Loucy (cell line): ENCODE results near the gene DEFB116.

ENCODE experiments used
- H2AFZ ChIP-seq: fragments of 200-600 bp; sonication (generic); 2 replicates; pipeline ENCODE4 v1.6.0; 2016; ENCODE audit warnings: antibody characterized with exemption, mild to moderate bottlenecking, low read length, moderate library complexity
- H3F3A ChIP-seq: fragments of 200-600 bp; 2 replicates; pipeline ENCODE4 v1.6.0; 2016; ENCODE audit warnings: antibody characterized with exemption, low read depth, mild to moderate bottlenecking
- H3K27me3 ChIP-seq: fragments of 200-600 bp; sonication (generic); 2 replicates; pipeline ENCODE4 v1.6.1; 2014; ENCODE audit warnings: low read length, mild to moderate bottlenecking; ENCODE audit not compliant: insufficient read depth, poor library complexity, severe bottlenecking
- H3K36me3 ChIP-seq: fragments of 200-600 bp; sonication (generic); 2 replicates; pipeline ENCODE4 v1.6.1; 2016; ENCODE audit warnings: low read length; ENCODE audit not compliant: insufficient read depth
- H3K4me1 ChIP-seq: fragments of 200-600 bp; sonication (generic); 2 replicates; pipeline ENCODE4 v1.5.1; 2014; ENCODE audit warnings: low read length, mild to moderate bottlenecking; ENCODE audit not compliant: insufficient read depth, poor library complexity, severe bottlenecking
- H3K4me2 ChIP-seq: fragments of 200-600 bp; sonication (generic); 2 replicates; pipeline ENCODE4 v1.6.0; 2014; ENCODE audit warnings: antibody characterized with exemption, low read length, low read depth, mild to moderate bottlenecking; ENCODE audit not compliant: poor library complexity, severe bottlenecking
- H3K4me3 ChIP-seq: fragments of 200-600 bp; sonication (generic); 2 replicates; pipeline ENCODE4 v1.5.1; 2014; ENCODE audit warnings: low read length, mild to moderate bottlenecking, mixed read lengths; ENCODE audit not compliant: poor library complexity, severe bottlenecking
- H3K79me2 ChIP-seq: fragments of 200-600 bp; sonication (generic); 2 replicates; pipeline ENCODE4 v1.6.1; 2014; ENCODE audit warnings: low read length; ENCODE audit not compliant: insufficient read depth
- H3K9ac ChIP-seq: fragments of 200-600 bp; sonication (generic); 2 replicates; pipeline ENCODE4 v1.6.0; 2014; ENCODE audit warnings: mild to moderate bottlenecking, low read depth, low read length, moderate library complexity; ENCODE audit not compliant: poor library complexity, severe bottlenecking
- H3K9me2 ChIP-seq: fragments of 200-600 bp; sonication (generic); replicated peaks from 2 replicates; pipeline ENCODE4 v1.6.1; 2016; ENCODE audit warnings: low read depth, low read length, mixed read lengths
- H3K9me3 ChIP-seq: fragments of 200-600 bp; sonication (generic); 2 replicates; pipeline ENCODE4 v1.6.1; 2014; ENCODE audit warnings: mild to moderate bottlenecking, antibody characterized with exemption, low read length, low read depth; ENCODE audit not compliant: insufficient read depth
- H4K20me1 ChIP-seq: fragments of 200-600 bp; sonication (generic); 2 replicates; pipeline ENCODE4 v1.6.0; 2014; ENCODE audit warnings: antibody characterized with exemption, low read length, mild to moderate bottlenecking; ENCODE audit not compliant: insufficient read depth, poor library complexity, severe bottlenecking
- EZH2phosphoT487 ChIP-seq: fragments of 200-600 bp; IDR thresholded peaks from 2 replicates; pipeline ENCODE4 v1.6.1; 2018; ENCODE audit warnings: antibody characterized with exemption, mild to moderate bottlenecking, moderate library complexity, borderline replicate concordance
- TF ChIP-seq, protein P1 (sequence below): fragments of 200-600 bp; sonication (generic); conservative IDR thresholded peaks from 2 replicates; pipeline ENCODE4 v1.5.1; 2014; ENCODE audit warnings: mild to moderate bottlenecking, antibody characterized with exemption, low read length

Gene DEFB116, protein sequence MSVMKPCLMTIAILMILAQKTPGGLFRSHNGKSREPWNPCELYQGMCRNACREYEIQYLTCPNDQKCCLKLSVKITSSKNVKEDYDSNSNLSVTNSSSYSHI

DNA sequence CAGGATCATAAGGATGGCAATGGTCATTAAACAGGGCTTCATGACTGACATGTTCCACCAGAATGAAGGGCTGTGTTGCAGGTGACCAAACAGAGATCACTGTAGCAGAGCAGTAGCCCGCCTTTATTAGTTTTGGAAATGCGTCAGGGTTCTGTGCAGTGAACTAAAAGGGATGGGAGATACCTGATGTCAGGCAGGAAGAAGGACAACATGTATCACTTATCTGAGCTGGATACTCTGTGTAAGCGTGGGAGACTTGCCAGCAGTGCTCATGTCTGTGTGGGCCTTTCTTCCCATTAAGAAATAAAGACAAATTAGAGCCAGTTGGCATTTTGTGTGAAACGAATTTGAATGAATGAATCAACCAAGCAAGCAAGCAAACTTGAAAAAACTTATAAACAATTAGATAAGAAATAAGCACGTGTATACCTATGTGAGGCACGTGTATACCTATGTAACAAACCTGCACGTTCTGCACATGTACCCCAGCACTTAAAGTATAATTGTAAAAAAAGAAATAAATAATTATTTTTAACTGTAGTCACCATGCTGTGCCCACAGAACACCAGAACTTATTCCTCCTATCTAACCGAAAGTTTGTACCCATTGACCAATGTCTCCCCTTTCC, at the start of gene DEFB116:
TSS of gene DEFB116 (minus strand) at position 51 of the 628 bp plus-strand sequence. CDS start at position 51, 0 bp downstream.
- no peaks in the 10 kb centered on the region for H3K36me3 ChIP-seq
- H3F3A ChIP-seq: no peaks in the 10 kb centered on the region
- H3K79me2 ChIP-seq: no peaks in the 10 kb centered on the region
- TF ChIP-seq, protein P1, sequence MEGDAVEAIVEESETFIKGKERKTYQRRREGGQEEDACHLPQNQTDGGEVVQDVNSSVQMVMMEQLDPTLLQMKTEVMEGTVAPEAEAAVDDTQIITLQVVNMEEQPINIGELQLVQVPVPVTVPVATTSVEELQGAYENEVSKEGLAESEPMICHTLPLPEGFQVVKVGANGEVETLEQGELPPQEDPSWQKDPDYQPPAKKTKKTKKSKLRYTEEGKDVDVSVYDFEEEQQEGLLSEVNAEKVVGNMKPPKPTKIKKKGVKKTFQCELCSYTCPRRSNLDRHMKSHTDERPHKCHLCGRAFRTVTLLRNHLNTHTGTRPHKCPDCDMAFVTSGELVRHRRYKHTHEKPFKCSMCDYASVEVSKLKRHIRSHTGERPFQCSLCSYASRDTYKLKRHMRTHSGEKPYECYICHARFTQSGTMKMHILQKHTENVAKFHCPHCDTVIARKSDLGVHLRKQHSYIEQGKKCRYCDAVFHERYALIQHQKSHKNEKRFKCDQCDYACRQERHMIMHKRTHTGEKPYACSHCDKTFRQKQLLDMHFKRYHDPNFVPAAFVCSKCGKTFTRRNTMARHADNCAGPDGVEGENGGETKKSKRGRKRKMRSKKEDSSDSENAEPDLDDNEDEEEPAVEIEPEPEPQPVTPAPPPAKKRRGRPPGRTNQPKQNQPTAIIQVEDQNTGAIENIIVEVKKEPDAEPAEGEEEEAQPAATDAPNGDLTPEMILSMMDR: no peak
- TF ChIP-seq EZH2phosphoT487: no peak
- H3K9me3 ChIP-seq: no peaks in the 10 kb centered on the region
- no peak within 1 kb of the TSS for H3K9ac ChIP-seq
- no peaks in the 10 kb centered on the region for H3K27me3 ChIP-seq
- no peak within 1 kb of the TSS for H2AFZ ChIP-seq
- no peak within 1 kb of the TSS for H3K4me2 ChIP-seq
- H3K4me3 ChIP-seq: no peak within 1 kb of the TSS
- H3K4me1 ChIP-seq: no peaks in the 10 kb centered on the region
- H4K20me1 ChIP-seq: no peaks in the 10 kb centered on the region
- no peaks in the 10 kb centered on the region for H3K9me2 ChIP-seq

DNA sequence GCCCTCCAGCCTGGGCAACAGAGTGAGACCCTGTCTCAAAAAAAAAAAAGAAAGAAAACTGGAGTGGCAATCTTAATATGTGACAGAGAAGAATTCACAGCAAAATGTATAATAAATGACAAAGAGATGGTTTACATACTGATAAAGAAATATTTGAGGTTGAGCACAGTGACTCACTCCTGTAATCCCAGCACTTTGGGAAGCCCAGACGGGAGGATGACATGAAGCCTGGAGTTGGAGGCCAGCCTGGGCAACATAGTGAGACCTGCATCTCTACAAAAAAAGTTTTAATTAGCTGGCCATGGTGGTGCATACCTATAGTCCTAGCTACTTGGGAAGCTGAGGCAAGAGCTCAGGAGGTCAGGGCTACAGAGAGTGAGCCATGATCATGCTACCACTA, 47.6 kb upstream of the DEFB116 start:
- Histone ChIP-seq H3K9me3 (no peaks in the 10 kb centered on the region), H3K9ac (no peak overlapping the region), H3K79me2 (no peaks in the 10 kb centered on the region), H2AFZ (no peak overlapping the region), H3K4me2 (no peak overlapping the region), H3F3A (no peaks in the 10 kb centered on the region), H4K20me1 (no peaks in the 10 kb centered on the region), H3K36me3 (no peaks in the 10 kb centered on the region), H3K4me3 (no peak overlapping the region), H3K9me2 (no peaks in the 10 kb centered on the region), H3K4me1 (no peaks in the 10 kb centered on the region), H3K27me3 (no peaks in the 10 kb centered on the region)
- no peak for TF ChIP-seq EZH2phosphoT487
- TF ChIP-seq, protein P1: no peak

DNA sequence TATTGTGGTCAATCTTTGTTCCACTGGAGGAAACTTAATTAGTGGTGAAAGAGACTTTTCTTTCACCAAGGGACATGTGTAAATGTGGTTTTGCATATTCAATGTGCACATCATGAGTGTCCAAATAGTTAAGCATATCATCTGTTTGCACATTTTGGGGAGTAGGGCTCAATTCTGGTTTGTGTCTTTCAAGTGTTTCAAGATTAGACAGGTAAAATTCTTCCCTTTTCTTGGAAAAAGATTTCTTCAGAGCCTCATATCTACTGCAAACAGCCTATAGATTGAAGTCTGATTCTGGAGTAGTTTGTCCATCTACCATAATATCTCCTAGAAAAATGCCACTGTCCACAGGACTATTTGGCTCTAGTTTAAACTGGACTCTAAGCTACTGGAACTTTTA, 33.1 kb upstream of the DEFB116 start:
- H3K9me2 ChIP-seq: no peaks in the 10 kb centered on the region
- no peaks in the 10 kb centered on the region for H3F3A ChIP-seq
- TF ChIP-seq, protein P1: no peak
- TF ChIP-seq EZH2phosphoT487: no peak
- H3K9me3 ChIP-seq: no peaks in the 10 kb centered on the region
- no peaks in the 10 kb centered on the region for H3K79me2 ChIP-seq
- no peaks in the 10 kb centered on the region for H4K20me1 ChIP-seq
- no peaks in the 10 kb centered on the region for H3K4me1 ChIP-seq
- H3K36me3 ChIP-seq: no peaks in the 10 kb centered on the region
- H3K9ac ChIP-seq: no peak overlapping the region
- no peak overlapping the region for H2AFZ ChIP-seq
- H3K27me3 ChIP-seq: no peaks in the 10 kb centered on the region
- H3K4me2 ChIP-seq: no peak overlapping the region
- H3K4me3 ChIP-seq: no peak overlapping the region
